HEK293T (cell line): ENCODE data around the gene COPB2.

ENCODE experiments used
- CTCF ChIA-PET: fragments of 350-600 bp; formaldehyde crosslinking; extraction: SDS; loops from one replicate; lab custom pipeline; 2021; ENCODE audit warnings: antibody characterized with exemption, inconsistent platforms; lab: Yijun Ruan, JAX
- POLR2A ChIA-PET: fragments of 350-600 bp; formaldehyde crosslinking; extraction: SDS; loops from one replicate; lab custom pipeline; 2020; ENCODE audit warnings: antibody characterized with exemption, inconsistent platforms; lab: Yijun Ruan, JAX
- DNase-seq: peaks from one replicate; pipeline ENCODE4 v3.0.0; 2012; ENCODE audit warnings: mixed read lengths; ENCODE audit errors: extremely low spot score
- ARNT ChIP-seq: fragments of 450-650 bp; IDR thresholded peaks from 2 replicates; pipeline ENCODE4 v1.6.1; 2017; ENCODE audit warnings: mild to moderate bottlenecking
- BHLHE40 ChIP-seq: fragments of 450-650 bp; IDR thresholded peaks from 2 replicates; pipeline ENCODE4 v1.6.1; 2016; ENCODE audit warnings: mild to moderate bottlenecking, moderate library complexity, borderline replicate concordance
- CTBP1 ChIP-seq: fragments of 450-650 bp; IDR thresholded peaks from 2 replicates; pipeline ENCODE4 v1.6.1; 2016; ENCODE audit warnings: borderline replicate concordance
- ELF4 ChIP-seq: fragments of 450-650 bp; IDR thresholded peaks from 2 replicates; pipeline ENCODE4 v1.6.1; 2017; ENCODE audit warnings: antibody characterized with exemption
- FOXA1 ChIP-seq: fragments of 450-650 bp; IDR thresholded peaks from 2 replicates; pipeline ENCODE4 v1.6.1; 2016; ENCODE audit warnings: mild to moderate bottlenecking
- FOXK2 ChIP-seq: fragments of 450-650 bp; IDR thresholded peaks from 2 replicates; pipeline ENCODE4 v1.6.1; 2016; ENCODE audit warnings: mild to moderate bottlenecking
- FOXM1 ChIP-seq: fragments of 450-650 bp; IDR thresholded peaks from 2 replicates; pipeline ENCODE4 v1.6.1; 2017; ENCODE audit warnings: mild to moderate bottlenecking, borderline replicate concordance
- HDGF ChIP-seq: fragments of 450-650 bp; IDR thresholded peaks from 2 replicates; pipeline ENCODE4 v1.6.1; 2017; ENCODE audit warnings: antibody characterized with exemption, borderline replicate concordance
- L3MBTL2 ChIP-seq: fragments of 450-650 bp; conservative IDR thresholded peaks from 2 replicates; pipeline ENCODE4 v1.6.1; 2016; ENCODE audit warnings: mild to moderate bottlenecking
- LEF1 ChIP-seq: fragments of 450-650 bp; IDR thresholded peaks from 2 replicates; pipeline ENCODE4 v1.6.1; 2017; ENCODE audit warnings: mild to moderate bottlenecking, borderline replicate concordance
- NFRKB ChIP-seq: fragments of 450-650 bp; IDR thresholded peaks from 2 replicates; pipeline ENCODE4 v1.6.1; 2016; ENCODE audit warnings: mild to moderate bottlenecking, moderate library complexity
- SP1 ChIP-seq: fragments of 450-650 bp; IDR thresholded peaks from 2 replicates; pipeline ENCODE4 v1.6.1; 2017
- SUZ12 ChIP-seq: fragments of 450-650 bp; IDR thresholded peaks from 2 replicates; pipeline ENCODE4 v1.6.1; 2016; ENCODE audit warnings: mild to moderate bottlenecking
- TARDBP ChIP-seq: fragments of 450-650 bp; IDR thresholded peaks from 2 replicates; pipeline ENCODE4 v1.6.1; 2016
- ZNF384 ChIP-seq: fragments of 450-650 bp; IDR thresholded peaks from 2 replicates; pipeline ENCODE4 v1.6.1; 2016
- TF ChIP-seq, protein P1 (sequence below): fragments of 450-650 bp; IDR thresholded peaks from 2 replicates; pipeline ENCODE4 v1.6.1; 2016

COPB2 gene

DNA sequence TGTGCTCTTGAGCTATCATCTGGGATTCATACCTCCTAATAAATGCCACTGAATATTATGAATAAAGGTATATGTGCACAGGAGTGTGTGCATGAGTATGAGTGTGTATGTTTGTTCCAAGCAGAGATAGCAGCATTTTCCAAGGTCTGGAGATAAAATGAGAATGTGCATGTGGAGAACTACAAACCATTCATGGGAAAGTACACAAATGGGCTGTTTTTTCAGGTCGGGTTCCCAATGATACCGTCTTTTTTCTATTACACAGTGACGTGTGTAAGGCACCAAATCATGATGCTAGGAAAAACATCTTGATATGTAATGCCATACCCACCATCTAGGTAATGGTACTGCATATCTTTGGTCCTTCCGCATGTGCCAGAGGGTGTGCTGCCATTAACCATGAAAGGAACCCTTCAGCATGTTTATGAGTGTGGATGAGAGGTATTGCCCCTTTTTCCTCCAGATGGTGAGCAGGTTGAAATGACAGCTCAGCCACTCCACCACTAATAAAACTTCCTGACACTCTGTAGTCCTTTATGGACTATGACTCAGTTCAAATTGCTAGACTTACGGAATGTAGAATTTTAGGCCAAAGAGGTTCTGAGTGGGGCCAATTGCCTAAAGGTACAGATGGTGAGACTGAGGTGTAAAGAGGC lies 36.4 kb upstream of the COPB2 start:
- POLR2A ChIA-PET = no interaction called here
- no peak for DNase-seq
- CTCF ChIA-PET = interaction anchor here (2.9 kb wide), 1 partner anchor 136 kb away, joined by 20 read pairs; no protein-coding TSS in a partner anchor
- TF ChIP-seq NFRKB (no peak), ARNT (no peak), LEF1 (no peak)

DNA sequence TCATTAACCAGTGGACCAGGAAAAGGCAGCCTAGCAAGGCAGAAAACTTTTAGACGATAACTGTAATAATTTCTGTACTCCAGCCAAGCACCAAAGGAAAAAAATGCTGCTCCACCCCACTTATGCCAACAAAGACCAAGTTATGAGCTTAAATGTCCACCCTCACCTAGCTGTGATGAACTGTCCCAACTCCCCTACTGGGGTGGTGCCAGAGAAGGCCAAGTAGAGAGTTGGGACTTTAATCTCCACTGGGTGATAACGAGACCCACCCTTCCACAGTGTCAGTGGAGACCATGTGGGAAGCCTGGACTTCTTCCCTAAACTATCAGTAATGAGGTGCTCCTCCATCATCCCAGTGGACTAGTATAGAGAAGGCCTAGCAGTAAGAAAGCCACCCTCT lies 33.8 kb upstream of the COPB2 start:
- no peak for DNase-seq
- ChIA-PET POLR2A (no interaction called here), CTCF (no interaction called here)
- TF ChIP-seq, protein P1, sequence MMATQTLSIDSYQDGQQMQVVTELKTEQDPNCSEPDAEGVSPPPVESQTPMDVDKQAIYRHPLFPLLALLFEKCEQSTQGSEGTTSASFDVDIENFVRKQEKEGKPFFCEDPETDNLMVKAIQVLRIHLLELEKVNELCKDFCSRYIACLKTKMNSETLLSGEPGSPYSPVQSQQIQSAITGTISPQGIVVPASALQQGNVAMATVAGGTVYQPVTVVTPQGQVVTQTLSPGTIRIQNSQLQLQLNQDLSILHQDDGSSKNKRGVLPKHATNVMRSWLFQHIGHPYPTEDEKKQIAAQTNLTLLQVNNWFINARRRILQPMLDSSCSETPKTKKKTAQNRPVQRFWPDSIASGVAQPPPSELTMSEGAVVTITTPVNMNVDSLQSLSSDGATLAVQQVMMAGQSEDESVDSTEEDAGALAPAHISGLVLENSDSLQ = no peak
- TF ChIP-seq ARNT = no peak
- no peak for TF ChIP-seq LEF1
- no peak for TF ChIP-seq BHLHE40
- TF ChIP-seq L3MBTL2 = no peak
- no peak for TF ChIP-seq SUZ12
- no peak for TF ChIP-seq SP1
- TF ChIP-seq ELF4 = no peak

DNA sequence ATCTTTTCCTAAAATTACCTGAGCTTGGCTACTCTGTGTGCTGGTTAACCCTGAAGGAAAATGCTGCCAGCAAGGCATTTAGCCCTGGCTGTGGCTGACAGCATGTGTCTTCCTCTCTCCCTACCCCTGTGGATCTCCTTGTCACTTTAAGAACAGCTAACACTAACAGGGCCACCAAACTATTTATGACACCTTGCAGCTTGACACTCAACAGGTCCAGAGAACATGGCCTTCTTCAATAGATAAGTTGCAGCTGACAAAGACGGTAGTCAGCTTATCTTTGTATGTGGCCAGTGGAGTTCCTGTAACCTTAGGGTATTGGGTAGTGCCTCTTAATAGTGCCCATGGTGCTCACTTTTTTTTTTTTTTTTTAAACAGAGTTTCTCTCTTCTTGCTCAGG lies 32.0 kb upstream of the COPB2 start:
- no peak for TF ChIP-seq SP1
- TF ChIP-seq HDGF = no peak
- no peak for TF ChIP-seq BHLHE40
- TF ChIP-seq LEF1 = no peak
- TF ChIP-seq FOXM1 = no peak
- TF ChIP-seq L3MBTL2 = no peak
- TF ChIP-seq ZNF384 = no peak
- no peak for TF ChIP-seq ARNT
- TF ChIP-seq, protein P1 = no peak
- TF ChIP-seq NFRKB = no peak
- no peak for TF ChIP-seq FOXK2
- TF ChIP-seq CTBP1 = no peak
- no peak for TF ChIP-seq TARDBP
- no peak for TF ChIP-seq FOXA1
- no peak for TF ChIP-seq ELF4
- ChIA-PET POLR2A (no interaction called here), CTCF (no interaction called here)
- DNase-seq = no peak

DNA sequence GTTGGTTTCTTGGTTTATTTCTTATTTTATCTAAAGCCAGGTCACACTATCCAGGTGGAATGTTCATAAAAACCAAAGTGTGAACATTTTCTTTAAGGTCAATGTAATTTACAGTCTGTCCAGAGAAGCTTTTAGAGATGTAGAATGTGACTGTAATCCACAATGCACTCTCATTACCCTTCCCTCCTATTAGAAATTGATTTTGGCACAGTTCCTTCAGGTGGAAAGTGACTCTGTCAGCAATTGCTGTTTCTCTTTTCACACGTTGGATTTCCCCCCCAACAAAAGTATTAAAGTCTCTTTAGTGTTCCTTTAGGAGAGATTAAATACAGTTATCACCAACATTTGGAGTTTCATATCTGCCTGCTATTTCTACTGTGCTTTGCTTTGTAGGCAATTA lies 31.6 kb upstream of the COPB2 start:
- POLR2A ChIA-PET = no interaction called here
- TF ChIP-seq FOXA1 (no peak), TARDBP (no peak), LEF1 (no peak), ELF4 (no peak), SUZ12 (no peak), ZNF384 (no peak), ARNT (no peak), NFRKB (no peak), BHLHE40 (no peak), L3MBTL2 (no peak), HDGF (no peak), FOXM1 (no peak), FOXK2 (no peak), CTBP1 (no peak), SP1 (no peak)
- CTCF ChIA-PET = no interaction called here
- DNase-seq = no peak

GRCh38 chr3:139418144-139418543 lies 28.7 kb upstream of the COPB2 start:
- TF ChIP-seq CTBP1 (no peak), ARNT (no peak), LEF1 (no peak), FOXA1 (no peak), L3MBTL2 (no peak), HDGF (no peak), ZNF384 (no peak)
- TF ChIP-seq, protein P1 = no peak
- POLR2A ChIA-PET = no interaction called here
- CTCF ChIA-PET = no interaction called here
- DNase-seq = no peak

DNA sequence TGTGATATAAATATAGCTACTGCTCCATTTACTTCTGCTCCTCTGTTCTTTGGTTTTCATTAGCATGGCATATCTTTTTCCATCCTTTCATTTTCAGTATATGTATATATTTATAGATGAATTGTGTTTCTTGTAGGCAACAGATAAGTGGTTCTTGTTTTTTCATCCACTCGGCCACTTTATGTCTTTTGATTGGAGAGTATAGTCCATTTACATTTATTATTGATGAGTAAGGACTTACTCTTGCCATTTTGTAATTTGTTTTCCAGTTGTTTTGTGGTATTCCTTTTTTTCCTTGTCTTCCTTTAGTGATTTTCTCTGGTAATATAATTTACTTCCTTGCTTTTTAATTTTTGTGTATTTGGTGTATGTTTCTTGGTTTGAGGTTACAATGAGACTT lies 26.8 kb upstream of the COPB2 start:
- TF ChIP-seq TARDBP = no peak
- TF ChIP-seq BHLHE40 = no peak
- TF ChIP-seq ELF4 = no peak
- TF ChIP-seq FOXM1 = no peak
- TF ChIP-seq, protein P1 = no peak
- TF ChIP-seq LEF1 = no peak
- TF ChIP-seq SP1 = no peak
- TF ChIP-seq L3MBTL2 = no peak
- TF ChIP-seq NFRKB = no peak
- POLR2A ChIA-PET = interaction anchor here (0.6 kb wide), 1 partner anchor 95 kb away, joined by 3 read pairs; no protein-coding TSS in a partner anchor
- DNase-seq = no peak
- CTCF ChIA-PET = no interaction called here
